ENCODE data around the gene NEO1.
"Not testable (repeated sequence)": the region's sequence is repeated elsewhere in the genome, so short reads cannot be mapped to it uniquely, and the experiment has no call there.

NEO1 gene

GRCh38 chr15:73275862-73276261, 223.6 kb downstream of the NEO1 start:
- no peak for DNase-seq

- DNase-seq: no peak
Observed at GRCh38 chr15:73282567-73283365, 230.5 kb downstream of the NEO1 start.

DNA sequence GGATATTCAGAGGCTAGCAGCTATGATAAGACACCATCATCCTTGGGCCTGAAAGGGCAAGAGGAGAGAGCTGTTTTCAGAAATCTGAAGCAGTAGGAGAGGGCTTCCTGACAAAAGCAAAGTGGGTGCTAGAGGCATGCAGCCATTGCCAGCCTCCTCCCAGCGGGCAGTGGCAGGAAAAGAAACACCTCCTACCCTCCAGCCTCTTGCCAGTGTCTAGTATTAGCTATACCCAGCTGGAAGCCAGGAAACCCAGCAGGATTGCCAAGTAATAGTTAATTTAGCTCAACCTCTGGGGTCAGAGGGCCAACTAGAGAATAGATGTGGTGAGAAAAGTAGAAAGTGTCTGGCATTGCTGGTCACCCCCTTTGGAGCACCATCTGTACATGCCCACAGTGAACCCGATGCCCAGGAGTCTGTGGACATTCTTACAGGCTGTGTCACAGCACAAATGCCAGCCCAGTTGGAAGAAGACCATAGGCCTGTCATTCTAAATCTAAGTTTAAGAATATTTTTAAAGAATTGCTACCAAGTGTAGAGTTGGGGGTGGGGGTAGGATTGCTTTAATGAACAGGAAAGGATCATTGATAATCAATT, 231.2 kb downstream of the NEO1 start:
- no peak for DNase-seq

GRCh38 chr15:73284090-73284716, 231.9 kb downstream of the NEO1 start:
- DNase-seq: no peak

GRCh38 chr15:73286311-73286710, 234.0 kb downstream of the NEO1 start:
- no peak for DNase-seq

GRCh38 chr15:73287019-73287418, 234.8 kb downstream of the NEO1 start:
- no peak for DNase-seq

GRCh38 chr15:73291441-73291840, 239.2 kb downstream of the NEO1 start:
- DNase-seq: no peak

DNA sequence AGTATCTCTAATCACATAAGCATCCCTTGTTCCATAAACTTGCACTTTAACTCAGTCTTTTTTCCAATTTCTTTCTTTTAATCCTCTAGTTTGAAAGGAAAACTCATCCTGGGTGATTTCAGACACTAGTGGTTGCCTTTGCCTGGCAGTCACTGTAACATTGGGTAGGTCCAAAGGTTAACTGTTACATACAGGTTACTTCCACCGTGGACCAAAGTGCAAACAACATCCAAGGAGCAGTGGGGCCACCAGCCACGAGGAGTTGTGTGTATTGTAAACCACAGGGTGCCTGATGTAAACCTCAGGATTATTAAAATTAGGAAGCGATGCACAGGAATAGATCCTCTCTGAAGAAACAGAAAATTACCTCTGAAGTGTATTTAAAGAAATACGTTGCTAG, 241.5 kb downstream of the NEO1 start:
- no peak for DNase-seq

DNA sequence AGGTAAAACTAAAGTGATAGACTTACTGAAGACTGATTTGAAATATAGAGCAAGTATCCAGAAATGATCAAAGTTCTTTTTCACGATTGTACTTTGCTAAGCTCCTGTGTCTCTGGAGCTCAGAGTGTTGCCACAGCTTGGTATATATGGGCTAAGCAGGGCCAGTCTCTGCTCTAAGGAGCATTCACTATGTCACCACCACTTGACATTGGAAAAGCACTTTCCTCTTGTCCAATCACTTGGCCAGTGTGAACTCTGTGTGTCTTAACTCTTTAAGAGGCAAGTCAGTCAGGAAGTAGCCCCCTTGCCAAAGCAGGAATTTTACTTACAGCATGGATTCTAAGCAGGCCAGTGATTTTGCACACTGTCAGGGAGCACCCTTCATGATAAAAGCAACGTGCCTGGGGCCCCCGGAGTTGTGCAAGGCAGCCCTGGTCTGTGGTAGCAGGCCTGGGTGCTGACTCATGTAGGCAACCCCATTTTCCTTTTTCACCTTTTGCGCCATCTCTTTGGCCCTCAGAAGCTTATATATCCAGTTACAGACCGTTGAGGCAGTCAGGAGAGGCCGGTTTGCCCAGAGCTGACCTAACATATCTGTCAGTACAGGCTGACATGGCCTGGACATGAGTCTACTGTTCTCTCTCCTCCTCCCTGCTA, 243.5 kb downstream of the NEO1 start:
- DNase-seq: no peak

DNA sequence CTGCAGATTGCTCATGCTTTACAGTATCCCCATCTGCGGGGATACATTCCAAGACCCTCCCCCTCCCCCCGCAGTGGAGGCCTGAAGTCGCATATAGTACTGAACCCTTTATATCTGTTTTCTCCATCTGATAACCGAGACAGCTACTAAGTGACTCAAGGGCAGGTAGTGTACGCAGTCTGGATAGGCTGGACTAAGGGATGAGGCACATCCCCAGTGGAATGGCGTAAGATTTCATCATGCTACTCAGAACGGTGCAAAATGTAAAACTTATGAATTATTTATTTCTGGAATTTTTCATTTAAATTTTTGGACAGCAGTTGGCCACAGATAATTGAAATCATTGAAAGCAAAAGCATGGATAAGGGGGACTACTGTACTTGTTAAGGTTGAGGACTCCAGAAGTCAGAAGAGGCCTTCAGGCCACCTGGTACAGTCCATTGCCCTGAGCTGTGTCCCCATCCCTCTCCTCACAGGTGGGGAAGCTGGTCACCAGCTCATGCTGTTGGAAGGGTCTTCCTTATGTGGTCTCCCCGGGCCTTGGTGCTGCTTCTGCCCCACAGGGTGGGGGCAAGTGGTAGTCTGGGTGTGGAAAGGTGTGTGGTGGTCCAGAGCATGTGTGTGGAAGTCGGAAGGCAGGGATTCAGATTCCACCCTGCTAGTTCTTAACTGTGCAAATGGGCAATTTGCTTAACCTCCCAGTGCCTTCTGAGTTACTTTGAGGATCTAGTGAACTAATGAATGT, 244.5 kb downstream of the NEO1 start:
- DNase-seq: no peak

GRCh38 chr15:73298522-73299245, 246.4 kb downstream of the NEO1 start:
- no peak for DNase-seq

GRCh38 chr15:73300286-73300685, 248.0 kb downstream of the NEO1 start:
- DNase-seq: not testable (repeated sequence)

DNA sequence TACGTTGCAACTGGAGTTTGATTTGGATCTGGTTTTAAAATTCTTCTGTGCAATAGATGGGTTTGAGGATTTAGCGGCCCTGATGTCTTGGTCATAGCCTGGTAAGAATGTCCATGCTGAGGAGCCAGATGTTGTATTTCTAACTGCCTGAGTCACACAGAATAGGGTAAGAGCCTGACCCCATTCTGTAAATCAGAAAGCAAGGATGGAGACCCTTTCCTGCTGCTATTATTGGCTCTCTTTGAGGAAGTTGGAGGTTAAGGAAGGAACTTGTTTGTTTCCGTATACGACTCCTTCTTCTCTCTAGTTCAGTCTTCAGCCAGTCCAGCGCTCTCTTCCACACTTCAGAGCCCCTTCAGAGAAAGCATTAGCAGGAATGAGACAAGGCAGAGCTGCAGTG, 251.4 kb downstream of the NEO1 start:
- no peak for DNase-seq

DNA sequence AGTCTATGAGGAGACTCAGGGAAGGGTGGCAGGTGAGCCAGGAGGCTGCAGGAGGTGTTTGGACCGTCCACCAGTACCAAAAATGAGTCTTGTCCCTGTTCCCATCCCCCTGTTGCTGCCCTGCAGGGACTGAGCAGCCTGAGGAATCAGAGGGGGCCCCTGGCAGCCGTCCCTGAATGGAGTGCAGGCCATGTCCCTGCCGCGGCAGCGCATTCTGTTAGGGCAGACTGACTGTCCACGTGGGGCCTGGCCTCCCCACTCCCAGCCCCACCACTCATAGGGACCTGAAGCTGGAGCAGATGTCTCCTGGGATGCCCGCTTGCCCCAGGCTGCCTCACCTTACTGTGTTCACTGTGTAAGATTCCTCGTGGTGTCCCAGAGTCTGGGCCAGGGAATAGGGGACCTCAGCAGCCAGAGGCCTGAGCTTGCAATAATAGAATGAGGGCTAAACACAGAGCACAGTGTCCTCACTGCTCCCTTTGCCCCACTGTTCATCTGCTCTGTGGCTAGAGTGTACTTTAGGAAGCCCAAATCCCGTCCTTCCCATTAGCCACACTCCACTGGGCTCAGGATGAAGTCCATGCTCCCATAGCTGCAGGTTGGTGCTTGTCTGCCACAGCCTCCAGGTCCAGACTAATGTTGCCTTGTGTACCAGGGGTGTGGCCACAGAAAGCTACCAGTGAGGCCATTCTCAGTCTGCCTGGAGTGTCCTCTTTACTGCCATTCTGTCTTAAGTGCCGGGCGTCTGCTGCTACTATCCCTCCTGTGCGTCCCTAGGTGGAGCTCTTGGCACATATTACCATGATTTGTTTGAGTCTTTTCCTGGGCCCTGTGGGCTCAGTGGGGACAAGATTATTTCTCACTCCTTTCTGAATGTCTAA, 253.3 kb downstream of the NEO1 start:
- no peak for DNase-seq

DNA sequence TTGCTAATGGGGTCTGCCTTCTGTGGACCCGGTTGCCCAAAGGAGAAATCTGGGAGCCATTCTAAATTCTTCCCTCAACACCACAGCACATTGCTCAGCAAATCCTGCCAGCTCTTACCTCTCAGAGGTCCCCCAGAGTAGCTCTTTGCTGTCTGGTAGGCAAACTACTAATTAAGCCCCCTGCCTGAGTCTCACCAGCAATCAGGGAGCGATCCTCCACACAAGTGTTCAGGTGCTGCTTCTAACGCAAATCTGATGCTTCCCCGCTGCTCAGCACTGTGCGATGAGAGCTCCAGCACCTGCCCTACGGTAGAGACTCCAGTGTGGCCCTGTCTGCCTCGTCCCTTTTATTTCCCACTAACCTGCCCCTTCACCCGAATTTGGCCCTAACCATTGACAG, 256.0 kb downstream of the NEO1 start:
- no peak for DNase-seq

GRCh38 chr15:73313861-73314260, 261.6 kb downstream of the NEO1 start:
- no peak for DNase-seq

GRCh38 chr15:73317651-73318462, 265.6 kb downstream of the NEO1 start:
- no peak for DNase-seq

DNA sequence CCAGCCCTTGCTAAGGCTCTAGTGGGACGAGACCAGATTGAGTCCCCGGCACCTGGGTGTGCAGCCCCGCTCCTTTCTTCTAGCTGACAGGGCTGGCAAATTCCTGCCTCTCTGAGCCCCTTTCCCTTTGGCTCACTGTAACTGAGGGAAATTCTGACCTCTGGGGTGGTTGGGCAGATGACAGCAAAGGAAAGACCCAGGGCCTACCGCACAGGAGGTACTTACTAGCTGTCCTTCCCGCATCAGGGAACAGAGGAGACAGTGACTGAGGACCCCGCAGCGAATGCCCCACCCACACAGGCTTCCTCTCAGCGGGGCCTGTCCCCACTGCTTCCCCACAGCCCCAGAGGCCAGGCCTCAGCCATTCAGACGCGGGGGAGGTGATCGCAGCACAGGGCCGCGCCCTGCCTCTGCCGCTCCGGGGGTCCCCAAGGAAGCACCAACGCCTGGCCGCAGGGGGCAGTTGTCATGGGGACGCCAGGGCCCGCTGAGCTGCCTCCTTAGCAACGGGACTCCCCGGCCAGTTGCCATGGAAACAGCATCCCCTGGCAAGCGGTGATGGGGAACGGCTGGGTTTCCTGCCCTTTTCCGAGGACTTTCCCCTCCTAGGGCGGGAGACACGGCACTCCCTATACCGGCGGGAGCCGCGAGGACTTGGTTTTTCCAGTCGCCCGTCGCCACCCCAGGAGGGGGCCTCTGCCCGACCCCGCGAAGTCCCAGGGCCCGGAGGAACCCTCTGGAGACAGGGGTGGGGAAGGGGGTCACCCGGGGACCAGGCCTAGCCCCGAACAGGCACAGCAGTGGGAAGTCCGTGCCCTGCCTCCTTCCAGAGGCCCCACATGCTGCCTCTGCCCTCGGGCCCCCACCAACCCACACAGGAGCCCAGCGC, 266.4 kb downstream of the NEO1 start:
- DNase-seq: no peak

All from activated T-cell treated with anti-CD3 and anti-CD28 coated beads, Interleukin-2, amount 50 U/mL, for 1 hour (primary cell).